Right lobe of liver (tissue), 6 donors: ENCODE results near the gene GIMAP4. TPM values are rescaled to one million over a fixed set of nuclear protein-coding genes. Genes with fewer than 3 reads are reported as not detected.
"Not testable (repeated sequence)": the region's sequence is repeated elsewhere in the genome, so short reads cannot be mapped to it uniquely, and the experiment has no call there.

Experiments
- ATAC-seq, 4 donors: fragments of 200-7000 bp; cut with Tn5 transposase; one replicate each; pipeline ENCODE4 v1.9.1; 2020; ENCODE audit warnings: mild to moderate bottlenecking in 4 of 4, moderate library complexity in 4 of 4
- DNase-seq, 3 donors: peaks; one replicate each; pipeline ENCODE4 v3.0.0-alpha.2; 2020
- H3K27ac ChIP-seq, 3 donors: fragments of 200-600 bp; one replicate each; pipeline ENCODE4 v1.8.0; 2022
- H3K27me3 ChIP-seq, 2 donors: fragments of 200-600 bp; one replicate each; pipeline ENCODE4 v1.8.0; 2022
- H3K36me3 ChIP-seq, 4 donors: fragments of 200-600 bp; sonication (generic) in 1 of 4; one replicate each; pipeline versions ENCODE4 v1.5.1 to v1.8.0; 2017 to 2022; ENCODE audit warnings: control low read depth in 1 of 4
- H3K4me1 ChIP-seq, 4 donors: fragments of 200-600 bp; sonication (generic) in 1 of 4; one replicate each; pipeline versions ENCODE4 v1.5.1 to v1.8.0; 2017 to 2022; ENCODE audit warnings: control low read depth in 1 of 4
- H3K4me3 ChIP-seq, 3 donors: fragments of 200-600 bp; one replicate each; pipeline ENCODE4 v1.8.0; 2022
- H3K9me3 ChIP-seq, 4 donors: fragments of 200-600 bp; sonication (generic) in 1 of 4; one replicate each; pipeline versions ENCODE4 v1.5.1 to v1.8.0; 2017 to 2022; ENCODE audit warnings: control low read depth in 1 of 4
- POLR2A ChIP-seq: fragments of 450-650 bp; IDR thresholded peaks from one replicate; pipeline ENCODE4 v1.6.1; 2017; ENCODE audit warnings: antibody characterized with exemption, mild to moderate bottlenecking
- WGBS: methylation state at CpG from one replicate; pipeline ENCODE4 v1.1.6; 2018; ENCODE audit warnings: low coverage, low lambda C conversion rate; ENCODE audit not compliant: insufficient coverage; ENCODE audit errors: missing lambda C conversion rate; 5-methylcytosine and 5-hydroxymethylcytosine counted together
- intact Hi-C, 2 donors: fragments of 100-400 bp; cut with DNase I; formaldehyde crosslinking; loops; one replicate each; pipeline versions ENCODE4 v1.11.2 to v1.14.1; 2022
- total RNA-seq, 6 experiments: library from RNA; depleted of rRNA in 2 of 6; stranded (reverse); fragments of >200 nt in 2 of 6; fragmentation: NEBNext Ultra II Directional in 3 of 6; extraction: Animal tissue kit (Norgen Biotek cat#: 25700) in 3 of 6; gene quantifications; one replicate each; pipeline versions ENCODE4 v1.1.0 to v1.2.4, GENCODE V29; 2016 to 2023
- TF ChIP-seq, protein P1 (sequence below), 4 donors: fragments of 200-600 bp in 3 of 4; fragments of 450-650 bp in 1 of 4; IDR thresholded peaks; one replicate each; pipeline versions ENCODE4 v1.5.1 to v1.8.0; 2016 to 2022; ENCODE audit warnings: antibody characterized with exemption in 4 of 4, mild to moderate bottlenecking in 2 of 4
- donor health status: DM: no; HTN: yes; CAD: no.
- donor health status: DM: no; HTN: no; CAD: no.
- donor health status: DM: no; HTN: no; CAD: no.
- donor health status: DM: no; HTN: yes; CAD: no.
- donor health status: DM: no; HTN: yes; CAD: no.

The GIMAP4 gene
- total RNA-seq, 6 experiments from 2014 or later = 7.2 to 19.4 (median 12.3) TPM

DNA sequence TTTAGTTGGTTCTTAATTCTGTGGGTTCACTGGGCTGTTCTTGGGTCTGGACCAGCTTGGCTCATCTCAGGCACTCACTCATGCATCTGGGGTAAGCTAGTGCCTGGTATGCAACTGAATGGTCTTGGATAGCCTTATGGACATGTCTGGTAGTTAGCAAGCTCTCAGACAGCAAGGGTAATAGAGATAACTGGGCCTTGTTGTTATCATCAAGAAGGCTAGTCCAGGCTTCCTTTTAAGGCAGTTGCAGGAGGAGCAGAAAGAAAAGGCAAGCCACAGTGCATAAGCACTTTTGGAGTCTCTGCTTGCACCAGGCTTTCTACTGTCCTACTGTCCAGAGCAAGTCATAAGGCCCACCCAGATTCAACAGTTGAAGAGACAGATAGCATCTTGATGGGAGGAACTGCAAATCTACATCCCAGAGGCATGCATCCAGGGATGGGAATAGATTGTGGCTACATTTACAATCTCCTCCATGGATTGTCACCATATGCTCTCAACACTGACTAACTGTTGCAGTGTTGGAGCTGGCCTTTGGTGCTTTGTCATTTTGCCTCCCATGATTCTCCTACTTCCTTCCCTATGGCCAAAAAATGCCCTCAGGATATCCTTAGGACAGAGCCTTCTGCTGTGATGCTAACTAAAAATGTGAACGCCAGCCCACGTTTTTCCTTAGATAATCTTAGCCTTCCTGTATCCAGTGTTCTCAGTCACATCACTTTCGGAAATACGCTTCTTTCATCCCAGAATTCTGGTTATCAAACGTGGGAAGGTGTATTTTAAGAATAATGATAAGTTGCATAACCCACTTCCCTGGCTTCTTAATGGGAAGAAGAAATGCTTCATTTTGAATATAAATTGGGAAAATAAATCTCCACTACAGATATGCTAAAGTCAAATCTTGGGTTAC lies 3.6 kb downstream of the GIMAP4 start:
- ATAC-seq (peak; percentile 20 to 44 (median 38)), DNase-seq (no peak)
- peaks cover 0 to 6% (median 0%) of the 10 kb centered on the region in 4 donors for H3K36me3 ChIP-seq
- H3K4me3 ChIP-seq = no peak overlapping the region
- 65% methylated on average over 5 of the region's 5 CpGs for whole genome bisulfite sequencing
- H3K27me3 ChIP-seq = no peaks in the 10 kb centered on the region
- intact Hi-C loops = no loop called here
- H3K9me3 ChIP-seq = no peaks in the 10 kb centered on the region
- H3K4me1 ChIP-seq = no peaks in the 10 kb centered on the region
- no peak overlapping the region for H3K27ac ChIP-seq
- TF ChIP-seq, protein P1, sequence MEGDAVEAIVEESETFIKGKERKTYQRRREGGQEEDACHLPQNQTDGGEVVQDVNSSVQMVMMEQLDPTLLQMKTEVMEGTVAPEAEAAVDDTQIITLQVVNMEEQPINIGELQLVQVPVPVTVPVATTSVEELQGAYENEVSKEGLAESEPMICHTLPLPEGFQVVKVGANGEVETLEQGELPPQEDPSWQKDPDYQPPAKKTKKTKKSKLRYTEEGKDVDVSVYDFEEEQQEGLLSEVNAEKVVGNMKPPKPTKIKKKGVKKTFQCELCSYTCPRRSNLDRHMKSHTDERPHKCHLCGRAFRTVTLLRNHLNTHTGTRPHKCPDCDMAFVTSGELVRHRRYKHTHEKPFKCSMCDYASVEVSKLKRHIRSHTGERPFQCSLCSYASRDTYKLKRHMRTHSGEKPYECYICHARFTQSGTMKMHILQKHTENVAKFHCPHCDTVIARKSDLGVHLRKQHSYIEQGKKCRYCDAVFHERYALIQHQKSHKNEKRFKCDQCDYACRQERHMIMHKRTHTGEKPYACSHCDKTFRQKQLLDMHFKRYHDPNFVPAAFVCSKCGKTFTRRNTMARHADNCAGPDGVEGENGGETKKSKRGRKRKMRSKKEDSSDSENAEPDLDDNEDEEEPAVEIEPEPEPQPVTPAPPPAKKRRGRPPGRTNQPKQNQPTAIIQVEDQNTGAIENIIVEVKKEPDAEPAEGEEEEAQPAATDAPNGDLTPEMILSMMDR (IDR thresholded peaks at IDR 0.05) = no peak
- no peak for TF ChIP-seq POLR2A

DNA sequence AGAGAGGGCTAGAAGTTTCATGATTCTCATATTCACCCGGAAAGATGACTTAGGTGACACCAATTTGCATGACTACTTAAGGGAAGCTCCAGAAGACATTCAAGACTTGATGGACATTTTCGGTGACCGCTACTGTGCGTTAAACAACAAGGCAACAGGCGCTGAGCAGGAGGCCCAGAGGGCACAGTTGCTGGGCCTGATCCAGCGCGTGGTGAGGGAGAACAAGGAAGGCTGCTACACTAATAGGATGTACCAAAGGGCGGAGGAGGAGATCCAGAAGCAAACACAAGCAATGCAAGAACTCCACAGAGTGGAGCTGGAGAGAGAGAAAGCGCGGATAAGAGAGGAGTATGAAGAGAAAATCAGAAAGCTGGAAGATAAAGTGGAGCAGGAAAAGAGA lies 5.3 kb downstream of the GIMAP4 start:
- ATAC-seq (no peak), DNase-seq (no peak)
- peaks cover 0 to 6% (median 0%) of the 10 kb centered on the region in 4 donors for H3K36me3 ChIP-seq
- H3K4me3 ChIP-seq = no peak overlapping the region
- no peaks in the 10 kb centered on the region for H3K4me1 ChIP-seq
- intact Hi-C loops = no loop called here
- no peaks in the 10 kb centered on the region for H3K27me3 ChIP-seq
- no peak for TF ChIP-seq POLR2A
- TF ChIP-seq, protein P1 (IDR thresholded peaks at IDR 0.05) = no peak
- no peaks in the 10 kb centered on the region for H3K9me3 ChIP-seq
- 75% methylated on average over 10 of the region's 10 CpGs for WGBS
- no peak overlapping the region for H3K27ac ChIP-seq

DNA sequence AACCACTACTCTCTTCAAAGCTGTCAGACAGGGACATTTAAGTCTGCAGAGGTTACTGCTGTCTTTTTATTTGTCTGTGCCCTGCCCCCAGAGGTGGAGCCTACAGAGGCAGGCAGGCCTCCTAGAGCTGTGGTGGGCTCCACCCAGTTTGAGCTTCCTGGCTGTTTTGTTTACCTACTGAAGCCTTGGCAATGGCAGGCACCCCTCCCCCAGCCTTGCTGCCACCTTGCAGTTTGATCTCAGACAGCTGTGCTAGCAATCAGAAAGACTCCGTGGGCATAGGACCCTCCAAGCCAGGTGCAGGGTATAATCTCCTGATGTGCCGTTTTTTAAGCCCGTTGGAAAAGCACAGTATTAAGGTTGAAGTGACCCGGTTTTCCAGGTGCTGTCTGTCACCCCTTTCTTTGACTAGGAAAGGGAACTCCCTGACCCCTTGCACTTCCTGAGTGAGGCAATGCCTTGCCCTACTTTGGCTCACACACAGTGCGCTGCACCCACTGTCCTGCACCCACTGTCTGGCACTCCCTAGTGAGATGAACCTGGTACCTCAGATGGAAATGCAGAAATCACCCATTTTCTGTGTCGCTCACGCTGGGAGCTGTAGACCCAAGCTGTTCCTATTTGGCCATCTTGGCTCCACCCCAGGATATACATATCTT lies 12.9 kb downstream of the GIMAP4 start:
- H3K27ac ChIP-seq, intact Hi-C loops, H3K27me3 ChIP-seq, ATAC-seq, H3K4me1 ChIP-seq, H3K9me3 ChIP-seq, DNase-seq, H3K36me3 ChIP-seq, H3K4me3 ChIP-seq: not testable (repeated sequence)
- WGBS = 78% methylated on average over 2 of the region's 7 CpGs

DNA sequence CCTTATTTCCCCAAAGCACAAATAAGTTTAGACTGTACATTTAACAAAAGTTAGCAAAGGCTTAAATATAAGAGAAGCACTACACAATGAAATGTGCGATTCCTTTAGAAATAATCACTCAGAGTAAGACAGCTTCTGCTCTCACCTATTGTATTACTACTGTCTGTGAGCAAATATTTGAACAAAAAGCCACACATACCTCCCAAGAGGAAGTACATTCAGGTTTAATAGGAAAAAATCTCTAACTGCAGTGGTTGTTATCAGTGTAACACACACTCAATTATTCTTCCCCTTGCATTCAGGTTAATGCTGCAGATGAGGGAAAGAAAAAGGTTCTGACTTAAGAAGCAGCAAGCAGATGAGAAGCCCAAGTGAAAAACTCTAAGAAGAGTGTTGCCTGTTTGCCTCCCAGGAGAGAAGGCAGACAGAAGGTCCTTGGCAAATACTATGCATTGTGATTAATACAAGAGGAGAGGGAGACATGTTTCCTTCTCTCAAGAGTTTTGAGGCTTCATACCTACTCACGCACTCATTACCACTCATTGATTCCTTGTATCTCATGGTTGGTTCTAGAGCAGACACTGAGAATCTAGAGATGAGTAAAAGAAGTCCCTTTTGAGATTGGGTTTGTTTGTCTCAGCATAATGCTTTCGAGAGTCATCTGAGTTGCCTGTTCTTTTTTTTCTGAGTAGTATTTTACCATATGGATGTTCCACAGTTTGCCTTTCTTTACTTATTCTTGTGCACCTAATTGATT lies 13.6 kb downstream of the GIMAP4 start:
- TF ChIP-seq, protein P1 (IDR thresholded peaks at IDR 0.05) = no peak
- Histone ChIP-seq H3K4me1 (no peaks in the 10 kb centered on the region), H3K4me3 (no peak overlapping the region), H3K36me3 (no peaks in the 10 kb centered on the region), H3K27ac (no peak overlapping the region), H3K27me3 (no peaks in the 10 kb centered on the region), H3K9me3 (no peaks in the 10 kb centered on the region)
- 62% methylated on average over 2 of the region's 3 CpGs for WGBS
- intact Hi-C loops = no loop called here
- DNase-seq (no peak), ATAC-seq (no peak)
